NB4 (cell line): Measurements from ENCODE around the gene ZC3HAV1L.

Experiments used
- DNase-seq: peaks from one replicate; pipeline ENCODE4 v3.0.0; 2010; ENCODE audit warnings: low read depth
- H3K4me3 ChIP-seq: one replicate; pipeline ENCODE4 v1.5.1; 2011; ENCODE audit warnings: mild to moderate bottlenecking, low read depth, low read length, moderate library complexity
- MYC ChIP-seq: IDR thresholded peaks from 2 replicates; pipeline ENCODE4 v1.6.1; 2011; ENCODE audit warnings: low read depth, low read length
- POLR2A ChIP-seq: IDR thresholded peaks from 2 replicates; pipeline ENCODE4 v1.6.1; 2011; ENCODE audit warnings: mild to moderate bottlenecking; ENCODE audit not compliant: insufficient read length; ENCODE audit errors: extremely low read depth
- TF ChIP-seq, protein P1 (sequence below): IDR thresholded peaks from one replicate; pipeline ENCODE4 v1.5.1; 2012; ENCODE audit warnings: low read depth, low read length
- TF ChIP-seq, protein P2 (sequence below): IDR thresholded peaks from 2 replicates; pipeline ENCODE4 v1.6.1; 2011; ENCODE audit warnings: low read depth, low read length

ZC3HAV1L gene, protein sequence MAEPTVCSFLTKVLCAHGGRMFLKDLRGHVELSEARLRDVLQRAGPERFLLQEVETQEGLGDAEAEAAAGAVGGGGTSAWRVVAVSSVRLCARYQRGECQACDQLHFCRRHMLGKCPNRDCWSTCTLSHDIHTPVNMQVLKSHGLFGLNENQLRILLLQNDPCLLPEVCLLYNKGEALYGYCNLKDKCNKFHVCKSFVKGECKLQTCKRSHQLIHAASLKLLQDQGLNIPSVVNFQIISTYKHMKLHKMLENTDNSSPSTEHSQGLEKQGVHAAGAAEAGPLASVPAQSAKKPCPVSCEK

DNA sequence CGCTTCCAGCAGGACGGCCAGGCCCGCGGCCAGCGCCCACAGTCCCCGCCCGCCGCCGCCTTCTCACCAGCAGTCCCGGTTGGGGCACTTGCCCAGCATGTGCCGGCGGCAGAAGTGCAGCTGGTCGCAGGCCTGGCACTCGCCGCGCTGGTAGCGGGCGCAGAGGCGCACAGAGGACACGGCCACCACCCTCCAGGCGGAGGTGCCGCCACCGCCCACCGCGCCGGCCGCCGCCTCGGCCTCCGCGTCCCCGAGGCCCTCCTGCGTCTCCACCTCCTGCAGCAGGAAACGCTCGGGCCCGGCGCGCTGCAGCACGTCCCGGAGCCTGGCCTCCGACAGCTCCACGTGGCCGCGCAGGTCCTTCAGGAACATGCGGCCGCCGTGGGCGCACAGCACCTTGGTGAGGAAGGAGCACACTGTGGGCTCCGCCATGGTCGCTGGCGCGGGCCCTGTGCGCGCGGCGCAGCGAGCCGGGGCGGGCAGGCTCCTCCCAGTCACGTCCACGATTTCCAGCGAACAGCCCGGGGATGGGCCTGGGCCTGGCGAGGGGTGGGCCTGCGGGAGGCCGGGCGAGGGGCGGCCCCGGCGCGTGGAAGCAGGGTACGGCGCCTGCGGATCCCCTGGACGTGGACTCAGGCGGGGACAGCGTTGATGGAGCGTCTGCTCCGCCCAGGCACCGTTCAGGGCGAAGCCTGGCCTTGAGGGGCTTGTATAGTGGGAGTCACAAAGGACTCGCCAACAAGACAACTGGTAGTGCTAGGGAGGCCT is at the start of gene ZC3HAV1L:
Gene ZC3HAV1L, minus strand, starts transcription at position 457 of the 768 bp plus-strand sequence. Its CDS starts 25 bp downstream, at position 432.
- DNase-seq, result peak; percentile 89
- peak; percentile 97 for TF ChIP-seq MYC
- TF ChIP-seq, protein P1, sequence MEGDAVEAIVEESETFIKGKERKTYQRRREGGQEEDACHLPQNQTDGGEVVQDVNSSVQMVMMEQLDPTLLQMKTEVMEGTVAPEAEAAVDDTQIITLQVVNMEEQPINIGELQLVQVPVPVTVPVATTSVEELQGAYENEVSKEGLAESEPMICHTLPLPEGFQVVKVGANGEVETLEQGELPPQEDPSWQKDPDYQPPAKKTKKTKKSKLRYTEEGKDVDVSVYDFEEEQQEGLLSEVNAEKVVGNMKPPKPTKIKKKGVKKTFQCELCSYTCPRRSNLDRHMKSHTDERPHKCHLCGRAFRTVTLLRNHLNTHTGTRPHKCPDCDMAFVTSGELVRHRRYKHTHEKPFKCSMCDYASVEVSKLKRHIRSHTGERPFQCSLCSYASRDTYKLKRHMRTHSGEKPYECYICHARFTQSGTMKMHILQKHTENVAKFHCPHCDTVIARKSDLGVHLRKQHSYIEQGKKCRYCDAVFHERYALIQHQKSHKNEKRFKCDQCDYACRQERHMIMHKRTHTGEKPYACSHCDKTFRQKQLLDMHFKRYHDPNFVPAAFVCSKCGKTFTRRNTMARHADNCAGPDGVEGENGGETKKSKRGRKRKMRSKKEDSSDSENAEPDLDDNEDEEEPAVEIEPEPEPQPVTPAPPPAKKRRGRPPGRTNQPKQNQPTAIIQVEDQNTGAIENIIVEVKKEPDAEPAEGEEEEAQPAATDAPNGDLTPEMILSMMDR, result no peak
- TF ChIP-seq, protein P2, sequence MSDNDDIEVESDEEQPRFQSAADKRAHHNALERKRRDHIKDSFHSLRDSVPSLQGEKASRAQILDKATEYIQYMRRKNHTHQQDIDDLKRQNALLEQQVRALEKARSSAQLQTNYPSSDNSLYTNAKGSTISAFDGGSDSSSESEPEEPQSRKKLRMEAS, result peak; percentile 94
- TF ChIP-seq POLR2A, result peak; percentile 82
- peak within 1 kb of the TSS; percentile 81 for H3K4me3 ChIP-seq

DNA sequence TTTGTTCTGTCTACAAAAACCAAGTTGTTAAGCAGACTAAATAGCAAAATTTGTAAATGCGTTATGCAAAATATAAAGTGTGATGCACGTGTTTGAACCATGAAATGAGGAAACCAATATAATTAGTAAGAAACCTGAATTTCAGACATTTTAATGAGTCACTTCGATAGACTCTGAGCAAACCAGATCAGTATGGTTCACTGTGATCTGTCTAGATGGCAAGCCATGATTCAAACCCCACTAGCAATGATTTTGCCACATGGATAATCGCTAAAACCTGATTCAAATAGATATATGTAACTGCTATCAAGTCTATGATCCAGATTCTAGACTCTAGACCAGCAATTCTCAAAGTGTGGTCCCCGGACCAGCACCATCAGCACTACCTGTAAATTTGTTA is 48.9 kb upstream of the ZC3HAV1L start:
- TF ChIP-seq POLR2A (no peak), MYC (no peak)
- TF ChIP-seq, protein P2, result no peak
- TF ChIP-seq, protein P1, result no peak
- no peak for DNase-seq

DNA sequence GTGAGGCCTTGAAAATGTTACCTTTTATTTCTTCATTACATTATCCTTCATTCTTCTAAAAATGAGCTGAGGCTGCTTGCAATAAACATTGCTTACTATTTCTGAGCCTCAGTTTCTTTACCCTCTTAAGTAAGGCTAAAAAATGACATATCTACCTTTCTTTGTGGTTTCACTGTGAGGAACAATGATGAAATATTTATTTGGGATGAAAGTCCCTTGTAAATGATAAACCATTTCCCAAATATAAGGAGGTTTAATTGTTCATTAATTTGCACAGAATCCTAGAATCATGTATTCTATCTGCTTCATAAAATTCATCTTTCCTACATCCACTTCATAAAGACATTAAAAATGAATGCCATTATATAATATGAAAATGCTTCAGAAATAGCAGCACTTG is 45.7 kb upstream of the ZC3HAV1L start:
- H3K4me3 ChIP-seq, result no peak overlapping the region
- TF ChIP-seq, protein P1, result no peak
- no peak for TF ChIP-seq MYC
- TF ChIP-seq, protein P2, result no peak
- no peak for TF ChIP-seq POLR2A
- DNase-seq, result no peak

More for the DNA sequence above, 48.9 kb upstream of the ZC3HAV1L start:
- H3K4me3 ChIP-seq, result no peak overlapping the region

DNA sequence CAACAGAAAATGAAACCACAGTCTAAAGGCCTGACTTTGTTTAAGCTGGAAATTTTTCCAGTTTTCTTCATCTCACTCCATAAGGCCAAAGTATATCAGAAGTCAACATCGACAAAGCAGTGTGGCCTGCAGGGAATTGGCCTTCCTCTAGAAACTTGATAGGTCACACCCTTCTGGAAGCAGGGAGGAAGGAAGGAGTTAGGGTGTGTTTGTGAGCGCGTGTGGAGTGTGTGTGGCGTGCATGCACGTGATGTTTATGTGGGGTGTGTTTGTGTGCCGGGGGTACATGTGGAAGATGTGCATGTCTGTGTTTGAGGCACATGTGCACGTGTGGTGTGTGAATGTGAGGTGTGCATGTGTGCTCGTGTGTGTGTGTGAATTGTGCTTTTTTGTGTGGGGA is 45.1 kb upstream of the ZC3HAV1L start:
- H3K4me3 ChIP-seq, result no peak overlapping the region
- TF ChIP-seq, protein P2, result peak; percentile 24; the same call in 1 of the 2 replicates
- TF ChIP-seq POLR2A, result no peak
- DNase-seq, result no peak

DNA sequence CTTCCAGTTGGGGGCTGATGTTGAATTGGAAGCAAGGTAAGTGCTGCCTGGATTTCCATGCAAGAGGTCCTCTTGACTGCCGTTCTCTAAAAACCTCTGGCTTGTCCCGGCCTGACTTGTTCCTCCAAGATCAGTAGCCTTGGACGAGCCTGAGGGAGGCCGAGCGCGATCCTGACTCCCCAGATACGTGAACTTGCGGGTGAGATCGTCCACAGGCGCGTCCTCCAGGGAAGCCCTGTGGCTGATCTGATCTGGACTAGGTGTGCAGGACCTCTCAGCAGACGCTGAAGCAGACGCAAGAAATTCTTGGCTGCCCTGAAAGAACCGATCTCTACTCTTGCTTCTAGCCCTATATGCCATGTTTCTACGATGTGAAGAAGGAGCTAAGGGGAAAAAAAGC is 44.0 kb upstream of the ZC3HAV1L start:
- TF ChIP-seq MYC (no peak), POLR2A (no peak)
- TF ChIP-seq, protein P2, result no peak
- TF ChIP-seq, protein P1, result no peak
- H3K4me3 ChIP-seq, result no peak overlapping the region
- DNase-seq, result no peak

DNA sequence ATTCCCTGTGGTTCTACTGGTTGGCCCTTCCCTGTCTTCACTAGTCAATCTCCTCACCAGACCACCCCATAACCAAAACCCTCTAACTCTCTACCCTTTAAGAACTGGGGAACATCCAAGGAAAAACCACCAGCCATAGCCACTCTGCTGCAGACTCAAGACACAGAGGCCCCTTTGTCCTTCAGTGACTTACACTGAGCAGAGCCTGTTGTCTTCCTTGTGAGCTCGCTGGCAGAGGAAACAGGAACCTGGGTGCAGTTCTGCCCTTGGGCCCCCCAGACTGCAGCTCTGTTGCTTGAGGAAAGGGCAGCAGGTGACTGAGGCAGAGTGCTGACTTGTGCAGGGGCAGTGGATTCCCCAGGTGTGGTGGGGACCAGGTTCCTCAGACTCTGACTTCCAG is 43.1 kb upstream of the ZC3HAV1L start:
- TF ChIP-seq MYC, result no peak
- TF ChIP-seq, protein P2, result no peak
- no peak for TF ChIP-seq POLR2A
- TF ChIP-seq, protein P1, result no peak
- no peak overlapping the region for H3K4me3 ChIP-seq
- no peak for DNase-seq
